ENCODE results near the gene LYG1.

GRCh38 chr2:99297994-99298393 lies 3.0 kb downstream of the LYG1 start:
- TF ChIP-seq CTCF (IDR thresholded peaks at IDR 0.05 in 8 of 11, conservative IDR thresholded peaks at IDR 0.05 in 3 of 11) = no peak
- no peak for TF ChIP-seq POLR2A (IDR thresholded peaks at IDR 0.05)
- no peak for TF ChIP-seq POLR2AphosphoS5 (IDR thresholded peaks at IDR 0.05)
